Ovary (tissue), 3 donors: ENCODE measurements around the gene TRMT44.

Experiments used
- EP300 ChIP-seq: sonication (generic); formaldehyde crosslinking; IDR thresholded peaks from one replicate; pipeline ENCODE4 v1.6.1; 2017; ENCODE audit warnings: antibody characterized with exemption
- TF ChIP-seq, protein P1 (sequence below), 3 donors: fragments of 450-650 bp in 2 of 3; fragments of 200-600 bp in 1 of 3; IDR thresholded peaks; one replicate each; pipeline versions ENCODE4 v1.5.1 to v1.8.0; 2016 to 2022; ENCODE audit warnings: antibody characterized with exemption in 3 of 3, mild to moderate bottlenecking in 1 of 3
- donor health status: DM: no; HTN: no; CAD: no.

DNA sequence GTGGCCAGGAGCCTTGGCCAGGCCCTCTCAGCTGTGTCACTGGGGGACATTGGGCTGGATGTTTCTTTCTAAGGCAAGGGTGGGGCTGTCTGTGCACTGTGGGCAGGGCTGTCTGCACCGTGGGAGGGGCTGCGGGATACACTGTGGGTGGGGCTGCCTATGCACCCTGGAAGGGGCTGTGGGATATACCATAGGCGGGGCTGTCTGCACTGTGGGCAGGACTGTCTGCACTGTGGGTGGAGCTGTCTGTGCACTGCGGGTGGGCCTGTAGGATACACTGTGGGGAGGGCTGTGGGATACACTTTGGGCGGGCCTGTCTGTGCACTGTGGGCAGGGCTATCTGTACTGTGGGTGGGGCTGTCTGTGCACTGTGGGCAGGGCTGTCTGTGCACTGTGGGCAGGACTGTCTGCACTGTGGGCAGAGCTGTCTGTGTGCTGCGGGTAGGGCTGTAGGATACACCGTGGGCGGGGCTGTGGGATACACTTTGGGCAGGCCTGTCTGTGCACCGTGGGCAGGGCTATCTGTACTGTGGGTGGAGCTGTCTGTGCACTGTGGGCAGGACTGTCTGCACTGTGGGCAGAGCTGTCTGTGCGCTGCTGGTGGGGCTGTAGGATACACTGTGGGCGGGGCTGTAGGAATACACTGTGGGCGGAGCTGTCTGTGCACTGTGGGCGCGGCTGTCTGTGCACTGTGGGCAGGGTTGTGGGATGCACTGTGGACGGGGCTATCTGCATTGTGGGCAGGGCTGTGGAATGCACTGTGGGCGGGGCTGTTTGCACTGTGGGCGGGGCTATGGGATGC lies 31.1 kb upstream of the TRMT44 start:
- TF ChIP-seq EP300 = no peak
- TF ChIP-seq, protein P1, sequence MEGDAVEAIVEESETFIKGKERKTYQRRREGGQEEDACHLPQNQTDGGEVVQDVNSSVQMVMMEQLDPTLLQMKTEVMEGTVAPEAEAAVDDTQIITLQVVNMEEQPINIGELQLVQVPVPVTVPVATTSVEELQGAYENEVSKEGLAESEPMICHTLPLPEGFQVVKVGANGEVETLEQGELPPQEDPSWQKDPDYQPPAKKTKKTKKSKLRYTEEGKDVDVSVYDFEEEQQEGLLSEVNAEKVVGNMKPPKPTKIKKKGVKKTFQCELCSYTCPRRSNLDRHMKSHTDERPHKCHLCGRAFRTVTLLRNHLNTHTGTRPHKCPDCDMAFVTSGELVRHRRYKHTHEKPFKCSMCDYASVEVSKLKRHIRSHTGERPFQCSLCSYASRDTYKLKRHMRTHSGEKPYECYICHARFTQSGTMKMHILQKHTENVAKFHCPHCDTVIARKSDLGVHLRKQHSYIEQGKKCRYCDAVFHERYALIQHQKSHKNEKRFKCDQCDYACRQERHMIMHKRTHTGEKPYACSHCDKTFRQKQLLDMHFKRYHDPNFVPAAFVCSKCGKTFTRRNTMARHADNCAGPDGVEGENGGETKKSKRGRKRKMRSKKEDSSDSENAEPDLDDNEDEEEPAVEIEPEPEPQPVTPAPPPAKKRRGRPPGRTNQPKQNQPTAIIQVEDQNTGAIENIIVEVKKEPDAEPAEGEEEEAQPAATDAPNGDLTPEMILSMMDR (IDR thresholded peaks at IDR 0.05) = no peak
